ENCODE data around the gene NSD1. TPM values are rescaled to one million over a fixed set of nuclear protein-coding genes. Genes with fewer than 3 reads are reported as not detected.

NSD1 gene
- total and polyA plus RNA-seq, 9 of the 15 experiments (the other 6 are each of a cell fraction or from before 2014, with no cell fraction given): 3.8 to 51.0 (median 24.7) TPM

DNA sequence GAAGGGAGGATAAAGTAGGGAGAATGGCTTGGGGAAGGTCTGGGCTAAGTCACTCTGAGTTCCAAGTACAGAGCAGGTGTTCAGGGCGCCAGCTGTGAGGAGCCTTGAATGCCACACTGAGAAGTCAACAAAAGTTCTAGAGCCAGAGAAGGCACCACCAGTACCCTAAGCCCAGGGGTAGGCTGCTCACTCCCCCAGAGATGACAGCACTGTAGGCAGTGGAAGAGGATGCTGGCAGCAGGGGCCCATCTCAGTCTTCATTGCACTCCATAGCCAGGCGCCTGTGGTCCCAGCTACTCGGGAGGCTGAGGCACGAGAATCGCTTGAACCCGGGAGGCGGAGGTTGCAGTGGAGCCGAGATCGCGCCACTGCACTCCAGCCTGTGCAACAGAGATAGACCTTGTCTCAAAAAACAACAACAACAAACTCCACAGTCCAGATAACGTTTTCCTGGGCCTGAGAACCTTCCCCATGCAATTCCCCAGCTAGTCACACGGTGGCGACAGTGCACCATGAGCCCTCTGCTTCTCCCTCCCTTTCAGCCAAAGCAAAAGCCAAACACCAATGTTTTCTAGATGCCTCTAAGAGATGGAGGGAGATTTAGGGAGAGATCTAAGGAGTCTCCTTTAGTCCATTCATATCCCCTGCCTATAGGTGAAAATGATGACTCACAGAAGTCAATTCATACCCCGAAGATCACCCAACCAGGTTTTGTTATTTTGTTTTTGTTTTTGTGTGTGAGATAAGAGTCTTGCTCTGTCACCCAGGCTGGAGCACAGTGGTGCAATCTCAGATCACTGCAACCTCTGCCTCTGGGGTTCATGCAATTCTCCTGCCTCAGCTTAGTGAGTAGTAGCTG is 19.8 kb upstream of the NSD1 start (continued):
- TF ChIP-seq, protein P1, sequence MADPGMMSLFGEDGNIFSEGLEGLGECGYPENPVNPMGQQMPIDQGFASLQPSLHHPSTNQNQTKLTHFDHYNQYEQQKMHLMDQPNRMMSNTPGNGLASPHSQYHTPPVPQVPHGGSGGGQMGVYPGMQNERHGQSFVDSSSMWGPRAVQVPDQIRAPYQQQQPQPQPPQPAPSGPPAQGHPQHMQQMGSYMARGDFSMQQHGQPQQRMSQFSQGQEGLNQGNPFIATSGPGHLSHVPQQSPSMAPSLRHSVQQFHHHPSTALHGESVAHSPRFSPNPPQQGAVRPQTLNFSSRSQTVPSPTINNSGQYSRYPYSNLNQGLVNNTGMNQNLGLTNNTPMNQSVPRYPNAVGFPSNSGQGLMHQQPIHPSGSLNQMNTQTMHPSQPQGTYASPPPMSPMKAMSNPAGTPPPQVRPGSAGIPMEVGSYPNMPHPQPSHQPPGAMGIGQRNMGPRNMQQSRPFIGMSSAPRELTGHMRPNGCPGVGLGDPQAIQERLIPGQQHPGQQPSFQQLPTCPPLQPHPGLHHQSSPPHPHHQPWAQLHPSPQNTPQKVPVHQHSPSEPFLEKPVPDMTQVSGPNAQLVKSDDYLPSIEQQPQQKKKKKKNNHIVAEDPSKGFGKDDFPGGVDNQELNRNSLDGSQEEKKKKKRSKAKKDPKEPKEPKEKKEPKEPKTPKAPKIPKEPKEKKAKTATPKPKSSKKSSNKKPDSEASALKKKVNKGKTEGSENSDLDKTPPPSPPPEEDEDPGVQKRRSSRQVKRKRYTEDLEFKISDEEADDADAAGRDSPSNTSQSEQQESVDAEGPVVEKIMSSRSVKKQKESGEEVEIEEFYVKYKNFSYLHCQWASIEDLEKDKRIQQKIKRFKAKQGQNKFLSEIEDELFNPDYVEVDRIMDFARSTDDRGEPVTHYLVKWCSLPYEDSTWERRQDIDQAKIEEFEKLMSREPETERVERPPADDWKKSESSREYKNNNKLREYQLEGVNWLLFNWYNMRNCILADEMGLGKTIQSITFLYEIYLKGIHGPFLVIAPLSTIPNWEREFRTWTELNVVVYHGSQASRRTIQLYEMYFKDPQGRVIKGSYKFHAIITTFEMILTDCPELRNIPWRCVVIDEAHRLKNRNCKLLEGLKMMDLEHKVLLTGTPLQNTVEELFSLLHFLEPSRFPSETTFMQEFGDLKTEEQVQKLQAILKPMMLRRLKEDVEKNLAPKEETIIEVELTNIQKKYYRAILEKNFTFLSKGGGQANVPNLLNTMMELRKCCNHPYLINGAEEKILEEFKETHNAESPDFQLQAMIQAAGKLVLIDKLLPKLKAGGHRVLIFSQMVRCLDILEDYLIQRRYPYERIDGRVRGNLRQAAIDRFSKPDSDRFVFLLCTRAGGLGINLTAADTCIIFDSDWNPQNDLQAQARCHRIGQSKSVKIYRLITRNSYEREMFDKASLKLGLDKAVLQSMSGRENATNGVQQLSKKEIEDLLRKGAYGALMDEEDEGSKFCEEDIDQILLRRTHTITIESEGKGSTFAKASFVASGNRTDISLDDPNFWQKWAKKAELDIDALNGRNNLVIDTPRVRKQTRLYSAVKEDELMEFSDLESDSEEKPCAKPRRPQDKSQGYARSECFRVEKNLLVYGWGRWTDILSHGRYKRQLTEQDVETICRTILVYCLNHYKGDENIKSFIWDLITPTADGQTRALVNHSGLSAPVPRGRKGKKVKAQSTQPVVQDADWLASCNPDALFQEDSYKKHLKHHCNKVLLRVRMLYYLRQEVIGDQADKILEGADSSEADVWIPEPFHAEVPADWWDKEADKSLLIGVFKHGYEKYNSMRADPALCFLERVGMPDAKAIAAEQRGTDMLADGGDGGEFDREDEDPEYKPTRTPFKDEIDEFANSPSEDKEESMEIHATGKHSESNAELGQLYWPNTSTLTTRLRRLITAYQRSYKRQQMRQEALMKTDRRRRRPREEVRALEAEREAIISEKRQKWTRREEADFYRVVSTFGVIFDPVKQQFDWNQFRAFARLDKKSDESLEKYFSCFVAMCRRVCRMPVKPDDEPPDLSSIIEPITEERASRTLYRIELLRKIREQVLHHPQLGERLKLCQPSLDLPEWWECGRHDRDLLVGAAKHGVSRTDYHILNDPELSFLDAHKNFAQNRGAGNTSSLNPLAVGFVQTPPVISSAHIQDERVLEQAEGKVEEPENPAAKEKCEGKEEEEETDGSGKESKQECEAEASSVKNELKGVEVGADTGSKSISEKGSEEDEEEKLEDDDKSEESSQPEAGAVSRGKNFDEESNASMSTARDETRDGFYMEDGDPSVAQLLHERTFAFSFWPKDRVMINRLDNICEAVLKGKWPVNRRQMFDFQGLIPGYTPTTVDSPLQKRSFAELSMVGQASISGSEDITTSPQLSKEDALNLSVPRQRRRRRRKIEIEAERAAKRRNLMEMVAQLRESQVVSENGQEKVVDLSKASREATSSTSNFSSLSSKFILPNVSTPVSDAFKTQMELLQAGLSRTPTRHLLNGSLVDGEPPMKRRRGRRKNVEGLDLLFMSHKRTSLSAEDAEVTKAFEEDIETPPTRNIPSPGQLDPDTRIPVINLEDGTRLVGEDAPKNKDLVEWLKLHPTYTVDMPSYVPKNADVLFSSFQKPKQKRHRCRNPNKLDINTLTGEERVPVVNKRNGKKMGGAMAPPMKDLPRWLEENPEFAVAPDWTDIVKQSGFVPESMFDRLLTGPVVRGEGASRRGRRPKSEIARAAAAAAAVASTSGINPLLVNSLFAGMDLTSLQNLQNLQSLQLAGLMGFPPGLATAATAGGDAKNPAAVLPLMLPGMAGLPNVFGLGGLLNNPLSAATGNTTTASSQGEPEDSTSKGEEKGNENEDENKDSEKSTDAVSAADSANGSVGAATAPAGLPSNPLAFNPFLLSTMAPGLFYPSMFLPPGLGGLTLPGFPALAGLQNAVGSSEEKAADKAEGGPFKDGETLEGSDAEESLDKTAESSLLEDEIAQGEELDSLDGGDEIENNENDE (IDR thresholded peaks at IDR 0.05; ENCODE audit: low read depth, low read length): no peak
- TF ChIP-seq, protein P2, sequence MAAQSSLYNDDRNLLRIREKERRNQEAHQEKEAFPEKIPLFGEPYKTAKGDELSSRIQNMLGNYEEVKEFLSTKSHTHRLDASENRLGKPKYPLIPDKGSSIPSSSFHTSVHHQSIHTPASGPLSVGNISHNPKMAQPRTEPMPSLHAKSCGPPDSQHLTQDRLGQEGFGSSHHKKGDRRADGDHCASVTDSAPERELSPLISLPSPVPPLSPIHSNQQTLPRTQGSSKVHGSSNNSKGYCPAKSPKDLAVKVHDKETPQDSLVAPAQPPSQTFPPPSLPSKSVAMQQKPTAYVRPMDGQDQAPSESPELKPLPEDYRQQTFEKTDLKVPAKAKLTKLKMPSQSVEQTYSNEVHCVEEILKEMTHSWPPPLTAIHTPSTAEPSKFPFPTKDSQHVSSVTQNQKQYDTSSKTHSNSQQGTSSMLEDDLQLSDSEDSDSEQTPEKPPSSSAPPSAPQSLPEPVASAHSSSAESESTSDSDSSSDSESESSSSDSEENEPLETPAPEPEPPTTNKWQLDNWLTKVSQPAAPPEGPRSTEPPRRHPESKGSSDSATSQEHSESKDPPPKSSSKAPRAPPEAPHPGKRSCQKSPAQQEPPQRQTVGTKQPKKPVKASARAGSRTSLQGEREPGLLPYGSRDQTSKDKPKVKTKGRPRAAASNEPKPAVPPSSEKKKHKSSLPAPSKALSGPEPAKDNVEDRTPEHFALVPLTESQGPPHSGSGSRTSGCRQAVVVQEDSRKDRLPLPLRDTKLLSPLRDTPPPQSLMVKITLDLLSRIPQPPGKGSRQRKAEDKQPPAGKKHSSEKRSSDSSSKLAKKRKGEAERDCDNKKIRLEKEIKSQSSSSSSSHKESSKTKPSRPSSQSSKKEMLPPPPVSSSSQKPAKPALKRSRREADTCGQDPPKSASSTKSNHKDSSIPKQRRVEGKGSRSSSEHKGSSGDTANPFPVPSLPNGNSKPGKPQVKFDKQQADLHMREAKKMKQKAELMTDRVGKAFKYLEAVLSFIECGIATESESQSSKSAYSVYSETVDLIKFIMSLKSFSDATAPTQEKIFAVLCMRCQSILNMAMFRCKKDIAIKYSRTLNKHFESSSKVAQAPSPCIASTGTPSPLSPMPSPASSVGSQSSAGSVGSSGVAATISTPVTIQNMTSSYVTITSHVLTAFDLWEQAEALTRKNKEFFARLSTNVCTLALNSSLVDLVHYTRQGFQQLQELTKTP (IDR thresholded peaks at IDR 0.05; ENCODE audit: low read depth in 1 of 2, partially characterized antibody in 2 of 2): no peak
- TF ChIP-seq HNRNPUL1 (IDR thresholded peaks at IDR 0.05; ENCODE audit: low read length) (no peak), MAFK (IDR thresholded peaks at IDR 0.05; ENCODE audit: low read length) (no peak), KAT2B (IDR thresholded peaks at IDR 0.05; ENCODE audit: low read depth, low read length) (no peak), MIER1 (IDR thresholded peaks at IDR 0.05; ENCODE audit: low read depth) (0 out of 2 replicates have a peak, but pooled peaks have one; percentile 23), CEBPG (CRISPR knock-in tag; IDR thresholded peaks at IDR 0.05) (no peak), CEBPG (tag; conservative IDR thresholded peaks at IDR 0.05 in 1 of 2, IDR thresholded peaks at IDR 0.05 in 1 of 2) (peak; percentile 20 to 76; a peak in 2 of 4 replicates)
- TF ChIP-seq, protein P3, sequence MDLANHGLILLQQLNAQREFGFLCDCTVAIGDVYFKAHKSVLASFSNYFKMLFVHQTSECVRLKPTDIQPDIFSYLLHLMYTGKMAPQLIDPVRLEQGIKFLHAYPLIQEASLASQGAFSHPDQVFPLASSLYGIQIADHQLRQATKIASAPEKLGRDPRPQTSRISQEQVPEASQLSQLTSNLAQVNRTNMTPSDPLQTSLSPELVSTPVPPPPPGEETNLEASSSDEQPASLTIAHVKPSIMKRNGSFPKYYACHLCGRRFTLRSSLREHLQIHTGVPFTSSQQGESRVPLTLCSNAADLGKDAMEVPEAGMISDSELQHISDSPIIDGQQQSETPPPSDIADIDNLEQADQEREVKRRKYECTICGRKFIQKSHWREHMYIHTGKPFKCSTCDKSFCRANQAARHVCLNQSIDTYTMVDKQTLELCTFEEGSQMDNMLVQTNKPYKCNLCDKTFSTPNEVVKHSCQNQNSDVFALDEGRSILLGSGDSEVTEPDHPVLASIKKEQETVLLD (IDR thresholded peaks at IDR 0.05): 0 out of 2 replicates have a peak, but pooled peaks have one; percentile 26

Data from K562 (cell line).